DOHH2 (cell line): ENCODE measurements around the gene AGO3.

Source experiments
- H3F3A ChIP-seq: fragments of 200-600 bp; sonication (generic), shearing (Covaris generic); 2 replicates; pipeline ENCODE4 v1.6.0; 2016; ENCODE audit warnings: antibody characterized with exemption, mild to moderate bottlenecking; ENCODE audit not compliant: control insufficient read depth, insufficient read depth
- H3K27ac ChIP-seq: fragments of 200-600 bp; sonication (generic); 2 replicates; pipeline ENCODE4 v1.5.1; 2014; ENCODE audit warnings: low read depth, mild to moderate bottlenecking, low read length, moderate library complexity
- H3K27me3 ChIP-seq: fragments of 200-600 bp; sonication (generic); 2 replicates; pipeline ENCODE4 v1.6.1; 2014; ENCODE audit warnings: mild to moderate bottlenecking, low read length, mixed read lengths; ENCODE audit not compliant: control insufficient read depth
- H3K36me3 ChIP-seq: fragments of 200-600 bp; sonication (generic); 2 replicates; pipeline ENCODE4 v1.6.1; 2014; ENCODE audit warnings: mild to moderate bottlenecking, low read length, moderate library complexity, mixed read lengths; ENCODE audit not compliant: control insufficient read depth
- H3K4me1 ChIP-seq: fragments of 200-600 bp; sonication (generic); 2 replicates; pipeline ENCODE4 v1.6.1; 2014; ENCODE audit warnings: mild to moderate bottlenecking, low read length, mixed read lengths; ENCODE audit not compliant: control insufficient read depth
- H3K4me2 ChIP-seq: fragments of 200-600 bp; sonication (generic); 2 replicates; pipeline ENCODE4 v1.6.0; 2014; ENCODE audit warnings: mild to moderate bottlenecking, low read length, moderate library complexity
- H3K4me3 ChIP-seq: fragments of 200-600 bp; sonication (generic); 2 replicates; pipeline ENCODE4 v1.5.1; 2014; ENCODE audit warnings: mild to moderate bottlenecking, low read length, mixed read lengths
- H3K79me2 ChIP-seq: fragments of 200-600 bp; sonication (generic); 2 replicates; pipeline ENCODE4 v1.6.1; 2014; ENCODE audit warnings: mild to moderate bottlenecking, low read length, mixed read lengths; ENCODE audit not compliant: control insufficient read depth
- H3K9me2 ChIP-seq: fragments of 200-600 bp; sonication (generic); replicated peaks from 2 replicates; pipeline ENCODE4 v1.6.1; 2014; ENCODE audit warnings: mild to moderate bottlenecking, low read length, mixed read lengths; ENCODE audit not compliant: control insufficient read depth
- H3K9me3 ChIP-seq: fragments of 200-600 bp; sonication (generic); 2 replicates; pipeline ENCODE4 v1.6.1; 2014; ENCODE audit warnings: antibody characterized with exemption, low read length, mixed read lengths; ENCODE audit not compliant: control insufficient read depth, insufficient read depth
- H4K20me1 ChIP-seq: fragments of 200-600 bp; sonication (generic); 2 replicates; pipeline ENCODE4 v1.6.0; 2014; ENCODE audit warnings: low read depth, mild to moderate bottlenecking, antibody characterized with exemption, low read length, moderate library complexity; ENCODE audit not compliant: control insufficient read depth, insufficient read depth
- EZH2phosphoT487 ChIP-seq: fragments of 200-600 bp; sonication (generic); IDR thresholded peaks from 2 replicates; pipeline ENCODE4 v1.6.1; 2017; ENCODE audit warnings: borderline replicate concordance, mild to moderate bottlenecking, antibody characterized with exemption, low read length, moderate library complexity, mixed read lengths
- TF ChIP-seq, protein P1 (sequence below): fragments of 200-600 bp; sonication (generic); IDR thresholded peaks from one replicate; pipeline ENCODE4 v1.5.1; 2014; ENCODE audit warnings: antibody characterized with exemption, mild to moderate bottlenecking, low read depth, low read length; ENCODE audit not compliant: poor library complexity, severe bottlenecking

Gene AGO3

DNA sequence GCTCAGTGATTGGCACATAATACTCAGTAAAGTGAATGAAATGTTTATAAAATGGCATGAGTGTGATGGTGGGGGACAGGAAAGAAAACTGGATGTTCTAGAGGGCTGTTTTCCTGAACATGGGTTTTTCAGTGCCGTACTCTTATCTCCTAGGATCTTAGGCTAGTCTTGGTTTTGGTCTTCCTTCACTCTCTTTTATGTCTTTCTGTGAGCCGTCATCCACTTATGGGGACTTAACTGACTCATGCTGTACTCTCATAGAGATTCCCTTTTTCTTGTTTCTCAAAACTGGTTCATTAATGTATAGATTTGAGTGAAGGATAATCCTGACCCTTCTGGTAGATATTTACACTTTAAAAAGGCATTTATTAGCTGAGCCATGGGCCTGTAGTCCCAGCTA lies 16.6 kb downstream of the AGO3 start:
- Histone ChIP-seq H3K4me2 (no peak overlapping the region), H3K27me3 (no peaks in the 10 kb centered on the region), H3K27ac (no peak overlapping the region), H4K20me1 (no peaks in the 10 kb centered on the region), H3K4me3 (no peak overlapping the region), H3K79me2 (peaks cover 46% of the 10 kb centered on the region), H3F3A (no peaks in the 10 kb centered on the region), H3K4me1 (peaks cover 4% of the 10 kb centered on the region), H3K9me3 (no peaks in the 10 kb centered on the region), H3K9me2 (no peaks in the 10 kb centered on the region), H3K36me3 (peaks cover 13% of the 10 kb centered on the region)
- TF ChIP-seq, protein P1, sequence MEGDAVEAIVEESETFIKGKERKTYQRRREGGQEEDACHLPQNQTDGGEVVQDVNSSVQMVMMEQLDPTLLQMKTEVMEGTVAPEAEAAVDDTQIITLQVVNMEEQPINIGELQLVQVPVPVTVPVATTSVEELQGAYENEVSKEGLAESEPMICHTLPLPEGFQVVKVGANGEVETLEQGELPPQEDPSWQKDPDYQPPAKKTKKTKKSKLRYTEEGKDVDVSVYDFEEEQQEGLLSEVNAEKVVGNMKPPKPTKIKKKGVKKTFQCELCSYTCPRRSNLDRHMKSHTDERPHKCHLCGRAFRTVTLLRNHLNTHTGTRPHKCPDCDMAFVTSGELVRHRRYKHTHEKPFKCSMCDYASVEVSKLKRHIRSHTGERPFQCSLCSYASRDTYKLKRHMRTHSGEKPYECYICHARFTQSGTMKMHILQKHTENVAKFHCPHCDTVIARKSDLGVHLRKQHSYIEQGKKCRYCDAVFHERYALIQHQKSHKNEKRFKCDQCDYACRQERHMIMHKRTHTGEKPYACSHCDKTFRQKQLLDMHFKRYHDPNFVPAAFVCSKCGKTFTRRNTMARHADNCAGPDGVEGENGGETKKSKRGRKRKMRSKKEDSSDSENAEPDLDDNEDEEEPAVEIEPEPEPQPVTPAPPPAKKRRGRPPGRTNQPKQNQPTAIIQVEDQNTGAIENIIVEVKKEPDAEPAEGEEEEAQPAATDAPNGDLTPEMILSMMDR, result no peak
- TF ChIP-seq EZH2phosphoT487, result no peak

DNA sequence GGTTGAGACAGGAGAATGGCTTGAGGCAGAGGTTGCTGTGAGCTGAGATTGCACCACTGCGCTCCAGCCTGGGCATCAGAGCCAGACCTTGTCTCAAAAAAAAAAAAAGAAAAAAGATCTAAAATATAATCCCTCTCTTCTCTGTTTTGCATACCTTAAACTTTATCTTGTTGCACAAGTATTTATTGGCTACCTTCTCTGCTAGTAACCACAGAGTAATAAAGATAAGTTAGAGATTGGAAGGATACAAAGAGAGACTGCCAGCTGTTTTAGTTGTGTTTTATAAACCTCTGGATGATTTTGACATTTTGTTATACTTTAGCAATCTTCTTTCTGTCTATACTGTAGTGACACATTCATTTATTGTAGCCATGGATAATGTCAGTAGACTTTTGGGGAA lies 27.7 kb downstream of the AGO3 start:
- no peaks in the 10 kb centered on the region for H3K27me3 ChIP-seq
- H3K4me3 ChIP-seq, result no peak overlapping the region
- peaks cover 7% of the 10 kb centered on the region for H3K79me2 ChIP-seq
- no peaks in the 10 kb centered on the region for H4K20me1 ChIP-seq
- H3K27ac ChIP-seq, result no peak overlapping the region
- H3K9me3 ChIP-seq, result no peaks in the 10 kb centered on the region
- peaks cover 7% of the 10 kb centered on the region; the same call in 1 of the 2 replicates for H3F3A ChIP-seq
- H3K36me3 ChIP-seq, result no peaks in the 10 kb centered on the region; the same call in 1 of the 2 replicates
- no peaks in the 10 kb centered on the region for H3K4me1 ChIP-seq
- H3K4me2 ChIP-seq, result no peak overlapping the region
- no peaks in the 10 kb centered on the region for H3K9me2 ChIP-seq
- TF ChIP-seq, protein P1, result no peak
- TF ChIP-seq EZH2phosphoT487, result no peak

DNA sequence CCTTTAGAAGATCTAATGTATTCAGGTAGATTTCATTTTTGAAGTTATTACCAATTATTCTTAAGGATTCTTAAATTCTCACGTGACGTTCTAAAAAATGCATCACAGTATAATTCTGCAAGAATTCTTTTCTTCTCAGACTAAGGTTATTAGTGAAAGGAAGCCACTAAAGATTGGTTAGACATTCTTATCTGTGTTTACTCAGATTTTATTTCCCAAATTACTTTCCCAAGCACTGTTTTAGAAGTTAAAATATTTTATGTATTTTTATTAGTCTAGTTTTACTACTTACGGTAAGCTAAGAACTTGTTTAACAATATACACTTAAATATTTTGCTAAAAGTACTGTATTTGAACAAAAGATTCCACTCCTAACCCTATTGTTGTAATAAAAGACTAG lies 28.4 kb downstream of the AGO3 start:
- H3K4me2 ChIP-seq, result no peak overlapping the region
- H3K27ac ChIP-seq, result no peak overlapping the region
- no peaks in the 10 kb centered on the region for H3K9me3 ChIP-seq
- no peaks in the 10 kb centered on the region for H3K27me3 ChIP-seq
- H3K9me2 ChIP-seq, result no peaks in the 10 kb centered on the region
- no peaks in the 10 kb centered on the region for H3K4me1 ChIP-seq
- peaks cover 7% of the 10 kb centered on the region for H3K79me2 ChIP-seq
- no peaks in the 10 kb centered on the region for H4K20me1 ChIP-seq
- H3F3A ChIP-seq, result peaks cover 5% of the 10 kb centered on the region; the same call in 1 of the 2 replicates
- H3K4me3 ChIP-seq, result no peak overlapping the region
- TF ChIP-seq, protein P1, result no peak
- TF ChIP-seq EZH2phosphoT487, result no peak
- no peaks in the 10 kb centered on the region; the same call in 1 of the 2 replicates for H3K36me3 ChIP-seq
